H1 (cell line): ENCODE results near the gene ALG14. TPM values are rescaled to one million over a fixed set of nuclear protein-coding genes. Genes with fewer than 3 reads are reported as not detected.

Source experiments
- CTCF ChIA-PET: fragments of 300-600 bp; sonication (Branson Sonifier 250); formaldehyde crosslinking; loops from one replicate; lab custom pipeline; 2021; ENCODE audit not compliant: partially characterized antibody; lab: Charles Lee
- POLR2A ChIA-PET: fragments of 300-600 bp; sonication (Branson Sonifier 250); formaldehyde crosslinking; loops from one replicate; lab custom pipeline; 2021; ENCODE audit warnings: inconsistent platforms; ENCODE audit not compliant: partially characterized antibody; lab: Charles Lee
- DNase-seq, 2 experiments: peaks; one replicate each; pipeline versions ENCODE4 v3.0.0 to v3.0.0-alpha.2; 2010 to 2022; ENCODE audit warnings: low spot score in 2 of 2, low read depth in 1 of 2, mixed read lengths in 1 of 2
- FAIRE-seq: peaks from 2 replicates; lab custom pipeline; 2011; peaks lifted over from hg19 to GRCh38; lab: Jason Lieb, UNC
- H2AFZ ChIP-seq: 2 replicates; pipeline ENCODE4 v1.8.1; 2012; ENCODE audit warnings: low read length, inconsistent platforms
- H2AK5ac ChIP-seq: 2 replicates; pipeline ENCODE4 v1.6.1; 2013; ENCODE audit warnings: low read depth, low read length
- H2BK120ac ChIP-seq: replicated peaks from 2 replicates; pipeline ENCODE3; 2013; ENCODE audit warnings: low read depth, low read length, inconsistent platforms
- H2BK12ac ChIP-seq: 2 replicates; pipeline ENCODE4 v1.6.1; 2013; ENCODE audit warnings: low read depth, low read length
- H2BK15ac ChIP-seq: 2 replicates; pipeline ENCODE4 v1.6.1; 2013; ENCODE audit warnings: low read length
- H2BK20ac ChIP-seq: 2 replicates; pipeline ENCODE4 v1.6.1; 2013; ENCODE audit warnings: low read length
- H2BK5ac ChIP-seq: 2 replicates; pipeline ENCODE4 v1.6.1; 2013; ENCODE audit warnings: low read depth, low read length
- H3K14ac ChIP-seq: 2 replicates; pipeline ENCODE4 v1.6.1; 2013; ENCODE audit warnings: inconsistent platforms; ENCODE audit not compliant: insufficient read length
- H3K18ac ChIP-seq: 2 replicates; pipeline ENCODE4 v1.6.1; 2013; ENCODE audit warnings: low read length; ENCODE audit errors: extremely low read depth
- H3K23ac ChIP-seq: 2 replicates; pipeline ENCODE4 v1.6.1; 2013; ENCODE audit warnings: inconsistent platforms; ENCODE audit not compliant: insufficient read length
- H3K23me2 ChIP-seq: 2 replicates; pipeline ENCODE4 v1.6.1; 2013; ENCODE audit warnings: low read depth, low read length
- H3K27ac ChIP-seq: 2 replicates; pipeline ENCODE4 v1.6.1; 2011; ENCODE audit warnings: low read depth, low read length, inconsistent platforms
- H3K27me3 ChIP-seq, 4 experiments: replicated peaks in 1 of 4; 1 replicate in 1 of 4; 2 replicates in 3 of 4; pipeline versions ENCODE4 v1.6.1 to v1.8.1; 2011 to 2013; ENCODE audit warnings: low read length in 3 of 4, mild to moderate bottlenecking in 3 of 4, inconsistent platforms in 2 of 4, mixed read lengths in 2 of 4, moderate library complexity in 1 of 4; ENCODE audit not compliant: control insufficient read depth in 3 of 4, insufficient read depth in 3 of 4; ENCODE audit errors: extremely low read depth in 1 of 4
- H3K36me3 ChIP-seq, 4 experiments: 2 replicates each; pipeline versions ENCODE4 v1.6.1 to v1.8.1; 2011 to 2013; ENCODE audit warnings: mild to moderate bottlenecking in 4 of 4, low read length in 3 of 4, moderate library complexity in 2 of 4, control low read depth in 1 of 4, inconsistent platforms in 1 of 4; ENCODE audit not compliant: insufficient read depth in 4 of 4, control insufficient read depth in 2 of 4
- H3K4ac ChIP-seq: replicated peaks from 2 replicates; pipeline ENCODE3; 2013; ENCODE audit warnings: low read length, low read depth, mixed read lengths, inconsistent platforms; ENCODE audit not compliant: insufficient read length
- H3K4me1 ChIP-seq, 4 experiments: replicated peaks in 1 of 4; 1 replicate in 1 of 4; 2 replicates in 3 of 4; pipeline versions ENCODE4 v1.6.1 to v1.8.1; 2011 to 2013; ENCODE audit warnings: low read length in 3 of 4, inconsistent platforms in 2 of 4, mixed read lengths in 1 of 4; ENCODE audit not compliant: insufficient read depth in 4 of 4, control insufficient read depth in 3 of 4
- H3K4me2 ChIP-seq, 2 experiments: 2 replicates each; pipeline versions ENCODE4 v1.6.1 to v1.8.1; 2011 to 2013; ENCODE audit warnings: low read depth in 2 of 2, low read length in 2 of 2, control low read depth in 1 of 2, inconsistent platforms in 1 of 2, mild to moderate bottlenecking in 1 of 2; ENCODE audit not compliant: insufficient read depth in 1 of 2
- H3K4me3 ChIP-seq, 4 experiments: fragments of 200-600, 300-600 bp in 1 of 4; sonication (generic), shearing (Covaris generic), sonication (Bioruptor Twin) in 1 of 4; 2 replicates each; pipeline versions ENCODE4 v1.5.1 to v1.8.1; 2011 to 2016; ENCODE audit warnings: low read length in 4 of 4, low read depth in 3 of 4, control low read depth in 2 of 4, inconsistent platforms in 2 of 4, mild to moderate bottlenecking in 2 of 4, mixed read lengths in 1 of 4, moderate library complexity in 1 of 4; ENCODE audit not compliant: insufficient read depth in 2 of 4; ENCODE audit errors: extremely low read depth in 1 of 4
- H3K56ac ChIP-seq: replicated peaks from 2 replicates; pipeline ENCODE3; 2013; ENCODE audit warnings: low read depth, mild to moderate bottlenecking, mixed read lengths, low read length, inconsistent platforms; ENCODE audit not compliant: insufficient read length
- H3K79me1 ChIP-seq: 2 replicates; pipeline ENCODE4 v1.6.1; 2013; ENCODE audit warnings: low read depth, low read length, control low read depth
- H3K79me2 ChIP-seq, 2 experiments: 2 replicates each; pipeline versions ENCODE4 v1.6.1 to v1.8.1; 2012 to 2013; ENCODE audit warnings: low read length in 2 of 2, mild to moderate bottlenecking in 2 of 2, inconsistent platforms in 1 of 2; ENCODE audit not compliant: insufficient read depth in 2 of 2, control insufficient read depth in 1 of 2
- H3K9ac ChIP-seq, 4 experiments: replicated peaks in 1 of 4; 1 replicate in 1 of 4; 2 replicates in 3 of 4; pipeline versions ENCODE4 v1.6.1 to v1.8.1; 2011 to 2013; ENCODE audit warnings: low read depth in 3 of 4, low read length in 3 of 4, control low read depth in 2 of 4, mild to moderate bottlenecking in 2 of 4, moderate library complexity in 2 of 4, inconsistent platforms in 1 of 4; ENCODE audit errors: extremely low read depth in 1 of 4
- H3K9me3 ChIP-seq, 2 experiments: 2 replicates each; pipeline versions ENCODE4 v1.6.1 to v1.8.1; 2012 to 2013; ENCODE audit warnings: mild to moderate bottlenecking in 2 of 2, moderate library complexity in 2 of 2, control low read depth in 1 of 2, inconsistent platforms in 1 of 2, low read depth in 1 of 2, low read length in 1 of 2, mixed read lengths in 1 of 2; ENCODE audit not compliant: insufficient read depth in 2 of 2
- H4K20me1 ChIP-seq, 2 experiments: replicated peaks in 1 of 2; 2 replicates each; pipeline versions ENCODE3 to v1.8.1; 2011 to 2013; ENCODE audit warnings: inconsistent platforms in 2 of 2, low read length in 2 of 2, mild to moderate bottlenecking in 1 of 2; ENCODE audit not compliant: insufficient read depth in 2 of 2, control insufficient read depth in 1 of 2
- H4K5ac ChIP-seq: 2 replicates; pipeline ENCODE4 v1.6.1; 2013; ENCODE audit warnings: low read length, low read depth, mixed read lengths, inconsistent platforms; ENCODE audit not compliant: insufficient read length
- H4K8ac ChIP-seq: 2 replicates; pipeline ENCODE4 v1.8.0; 2013; ENCODE audit warnings: mild to moderate bottlenecking, moderate library complexity, low read length, inconsistent platforms; ENCODE audit not compliant: insufficient read depth; ENCODE audit errors: extremely low read depth
- H4K91ac ChIP-seq: replicated peaks from 2 replicates; pipeline ENCODE3; 2013; ENCODE audit warnings: low read length, mixed read lengths, inconsistent platforms; ENCODE audit not compliant: insufficient read length
- CEBPB ChIP-seq: IDR thresholded peaks from 2 replicates; pipeline ENCODE4 v1.6.1; 2012; ENCODE audit warnings: low read depth, low read length
- SIX5 ChIP-seq: IDR thresholded peaks from 2 replicates; pipeline ENCODE4 v1.6.1; 2011; ENCODE audit warnings: mild to moderate bottlenecking, low read depth, low read length
- WGBS, 2 experiments: shearing (Covaris generic) in 1 of 2; methylation state at CpG; one replicate each; pipeline versions ENCODE4 v1.1.6 to v1.1.7; 2013 to 2015; ENCODE audit warnings: low lambda C conversion rate in 2 of 2, mixed read lengths in 2 of 2, inconsistent platforms in 1 of 2, low coverage in 1 of 2, missing lambda C conversion rate in 1 of 2; ENCODE audit not compliant: insufficient replicate concordance in 2 of 2, insufficient coverage in 1 of 2, insufficient read length in 1 of 2; ENCODE audit errors: extremely low coverage in 1 of 2, missing lambda C conversion rate in 1 of 2; 5-methylcytosine and 5-hydroxymethylcytosine counted together
- polyA plus RNA-seq, 7 experiments: library from polyadenylated mRNA; depleted of rRNA in 3 of 7; stranded (reverse) in 5 of 7; unstranded in 2 of 7; fragments of >200 nt in 5 of 7; fragments of 200-250 nt in 2 of 7; gene quantifications; 1 replicate in 5 of 7; 2 replicates in 1 of 7; 4 replicates in 1 of 7; pipeline versions ENCODE4 v1.2.1 to v1.2.3, GENCODE V29; 2011 to 2013; ENCODE audit warnings: missing spikeins in 2 of 7, mixed read lengths in 2 of 7
- total RNA-seq: library from RNA; stranded (reverse); fragmentation: NEBNext Ultra II Directional; extraction: Animal tissue kit (Norgen Biotek cat#: 25700); gene quantifications from 2 replicates; pipeline ENCODE4 v1.2.1, GENCODE V29; 2021

Gene ALG14
- total and polyA plus RNA-seq, 2 of the 8 experiments (the other 6 are each of a cell fraction or from before 2014, with no cell fraction given), result 0.95 to 1.3 TPM

- Histone ChIP-seq H4K20me1 (no peaks in the 10 kb centered on the region), H3K27me3 (no peaks in the 10 kb centered on the region), H3K79me2 (no peaks in the 10 kb centered on the region), H3K4me3 (no peak overlapping the region), H3K23me2 (no peaks in the 10 kb centered on the region), H2BK120ac (no peak overlapping the region), H3K9ac (no peak overlapping the region), H3K18ac (no peak overlapping the region), H4K91ac (no peak overlapping the region)
- TF ChIP-seq CEBPB (no peak), SIX5 (no peak)
- TF ChIP-seq, all 59 proteins: peak for 0
- no peaks in the 10 kb centered on the region for H3K36me3 ChIP-seq
- no peak overlapping the region for H2BK15ac ChIP-seq
- DNase-seq, result no peak
- ChIA-PET POLR2A (no interaction called here), CTCF (interaction anchor here (0.6 kb wide), 1 partner anchor 14 kb away, joined by 3 read pairs; no protein-coding TSS in a partner anchor)
- H2BK5ac ChIP-seq, result no peak overlapping the region
- no peak overlapping the region for H4K5ac ChIP-seq
- no peak for FAIRE-seq
- H3K4me2 ChIP-seq, result no peak overlapping the region
- peaks cover 0 to 4% (median under 1%) of the 10 kb centered on the region in 4 experiments; a peak in 3 of 7 replicates for H3K4me1 ChIP-seq
- no peak overlapping the region for H3K23ac ChIP-seq
- H2BK12ac ChIP-seq, result no peak overlapping the region
- H2AFZ ChIP-seq, result no peak overlapping the region
- no peaks in the 10 kb centered on the region for H3K79me1 ChIP-seq
- no peak overlapping the region for H4K8ac ChIP-seq
- no peaks in the 10 kb centered on the region for H3K9me3 ChIP-seq
- H3K56ac ChIP-seq, result no peak overlapping the region
- 78% methylated on average over 1 of the region's 1 CpG; no CpG with 5 or more reads in 1 of the 2 experiments for WGBS, 2 experiments
- H3K4ac ChIP-seq, result no peak overlapping the region
- H3K14ac ChIP-seq, result no peak overlapping the region
- no peak overlapping the region for H3K27ac ChIP-seq
- no peak overlapping the region for H2BK20ac ChIP-seq
- no peak overlapping the region for H2AK5ac ChIP-seq
These were observed 106.7 kb downstream of the ALG14 start for GRCh38 chr1:94966033-94966432.
